Omental fat pad (tissue), 4 donors: ENCODE data around the gene POU2F3. TPM values are rescaled to one million over a fixed set of nuclear protein-coding genes. Genes with fewer than 3 reads are reported as not detected.

ENCODE experiments used
- ATAC-seq: fragments of 150-250 bp; one replicate; pipeline ENCODE4 v1.9.1; 2016; ENCODE audit warnings: mild to moderate bottlenecking, moderate library complexity; ENCODE audit not compliant: low FRiP score
- DNase-seq: peaks from one replicate; pipeline ENCODE4 v3.0.0-alpha.2; 2019; ENCODE audit warnings: low spot score
- CTCF ChIP-seq, 3 donors: fragments of 450-650 bp; IDR thresholded peaks; one replicate each; pipeline ENCODE4 v1.5.1; 2016 to 2017; ENCODE audit warnings: antibody characterized with exemption in 3 of 3, mild to moderate bottlenecking in 3 of 3, moderate library complexity in 2 of 3
- total RNA-seq, 4 donors: library from RNA; depleted of rRNA; stranded (reverse); fragments of >200 nt; gene quantifications; one replicate each; pipeline ENCODE4 v1.1.0, GENCODE V29; 2016

Gene POU2F3
- total RNA-seq, 4 donors from 2014 or later: 0.19 to 0.24 TPM; not detected in 2

- no peak for DNase-seq
- TF ChIP-seq CTCF (IDR thresholded peaks at IDR 0.05): no peak
Measured at GRCh38 chr11:120254788-120255518, 15.0 kb downstream of the POU2F3 start.

GRCh38 chr11:120255519-120255866 is 15.6 kb downstream of the POU2F3 start:
- ATAC-seq (no peak), DNase-seq (no peak)
- TF ChIP-seq CTCF (IDR thresholded peaks at IDR 0.05): no peak

More at GRCh38 chr11:120254788-120255518, 15.0 kb downstream of the POU2F3 start:
- ATAC-seq: peak; percentile 32

GRCh38 chr11:120256178-120256577 is 16.2 kb downstream of the POU2F3 start:
- ATAC-seq: no peak
- no peak for TF ChIP-seq CTCF (IDR thresholded peaks at IDR 0.05)
- DNase-seq: no peak

- DNase-seq (no peak), ATAC-seq (no peak)
- no peak for TF ChIP-seq CTCF (IDR thresholded peaks at IDR 0.05)
Measured at GRCh38 chr11:120256779-120257178, 16.8 kb downstream of the POU2F3 start.

GRCh38 chr11:120257346-120257745 is 17.4 kb downstream of the POU2F3 start:
- ATAC-seq (no peak), DNase-seq (no peak)
- no peak for TF ChIP-seq CTCF (IDR thresholded peaks at IDR 0.05)

GRCh38 chr11:120258661-120259060 is 18.7 kb downstream of the POU2F3 start:
- DNase-seq (no peak), ATAC-seq (no peak)
- TF ChIP-seq CTCF (IDR thresholded peaks at IDR 0.05): no peak

- TF ChIP-seq CTCF (IDR thresholded peaks at IDR 0.05): no peak
- no peak for ATAC-seq
- DNase-seq: no peak
Measured at GRCh38 chr11:120259241-120259640, 19.3 kb downstream of the POU2F3 start.
